ENCODE measurements around the gene DNAJB9.

The DNAJB9 gene

DNA sequence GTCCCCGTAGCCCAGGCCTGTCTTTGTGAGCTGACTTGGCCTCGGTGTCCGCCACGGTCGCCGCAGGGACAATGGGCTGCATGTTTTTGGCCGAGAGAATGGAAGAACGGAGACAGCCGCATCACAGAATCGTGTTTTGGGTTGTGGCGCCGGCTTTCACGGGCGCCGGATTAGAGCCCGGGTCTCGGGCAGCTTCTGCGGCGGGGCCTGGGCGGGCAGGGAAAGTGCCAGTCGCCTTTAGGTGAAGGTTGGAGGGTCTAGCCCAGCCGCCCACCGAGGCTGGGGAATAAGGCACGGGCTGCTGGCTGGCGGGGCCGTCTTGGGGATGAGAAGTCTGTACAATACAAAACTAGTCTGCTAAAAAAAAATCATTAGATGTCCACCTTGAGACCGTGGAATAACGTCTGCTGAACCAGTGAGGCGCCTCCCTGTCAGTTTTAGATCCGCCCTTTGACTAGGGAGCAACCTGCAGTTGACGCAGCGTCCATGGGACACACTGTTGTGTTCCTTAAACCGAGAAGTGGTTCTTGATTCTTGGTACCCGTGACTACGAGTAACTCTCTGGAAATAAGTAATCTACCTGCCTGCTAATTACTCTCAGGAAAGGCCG, 577 bp downstream of the DNAJB9 start:
- Histone ChIP-seq H3K27me3 (ENCODE audit: insufficient read depth, low read length) (no peaks in the 10 kb centered on the region), H3K9ac (ENCODE audit: low read depth, low read length) (peak overlapping the region; percentile 90), H3K27ac (ENCODE audit: low read length) (no peak overlapping the region), H3K9me3 (ENCODE audit: insufficient read depth, low read depth, low read length) (no peaks in the 10 kb centered on the region), H3K4me3 (ENCODE audit: low read length) (peak overlapping the region; percentile 94), H3K4me1 (ENCODE audit: insufficient read depth, low read length) (peaks cover 15% of the 10 kb centered on the region), H3K36me3 (ENCODE audit: insufficient read depth, low read depth, low read length) (peaks cover 36% of the 10 kb centered on the region)

DNA sequence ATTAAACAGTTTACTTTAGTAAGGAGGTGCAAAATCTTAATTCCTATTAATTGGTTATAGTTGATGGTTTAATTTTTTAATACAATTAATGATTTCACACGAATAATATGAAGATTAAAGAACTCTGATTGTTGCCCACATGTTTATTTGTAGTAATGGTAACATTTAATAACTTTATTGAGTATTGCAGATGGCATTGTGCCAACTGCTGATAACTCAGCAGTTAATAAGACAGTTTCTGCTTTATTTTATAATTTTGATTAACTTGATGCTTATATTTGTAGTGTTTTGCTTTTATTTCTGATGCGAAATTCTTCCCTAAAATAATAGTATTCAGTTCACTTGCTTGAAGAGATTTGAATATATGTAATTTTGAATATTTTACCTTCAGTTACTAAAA, 2.8 kb downstream of the DNAJB9 start:
- Histone ChIP-seq H3K9ac (ENCODE audit: low read depth, low read length) (no peak overlapping the region), H3K27ac (ENCODE audit: low read length) (no peak overlapping the region), H3K4me3 (ENCODE audit: low read length) (no peak overlapping the region), H3K9me3 (ENCODE audit: insufficient read depth, low read depth, low read length) (no peaks in the 10 kb centered on the region), H3K4me1 (ENCODE audit: insufficient read depth, low read length) (peaks cover 15% of the 10 kb centered on the region), H3K36me3 (ENCODE audit: insufficient read depth, low read depth, low read length) (peaks cover 31% of the 10 kb centered on the region), H3K27me3 (ENCODE audit: insufficient read depth, low read length) (no peaks in the 10 kb centered on the region)

DNA sequence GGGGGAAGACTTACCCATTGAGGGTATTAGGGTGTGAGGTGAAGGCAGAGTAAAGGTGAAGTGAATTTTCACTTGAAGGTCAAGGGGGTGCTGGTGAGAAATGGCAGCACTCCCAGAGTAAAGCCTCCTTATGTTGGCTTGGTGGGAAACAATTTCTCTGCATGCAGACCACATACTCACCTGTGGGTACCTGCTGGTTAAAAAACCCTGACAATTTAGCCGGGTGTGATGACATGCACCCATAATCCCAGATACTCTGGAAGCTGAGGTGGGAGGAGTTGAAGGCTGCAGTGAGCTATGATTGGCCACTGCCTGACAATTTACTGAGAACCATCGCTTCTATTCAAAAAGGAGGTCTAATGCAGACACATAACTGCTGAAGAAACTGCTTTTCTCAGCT, 5.5 kb downstream of the DNAJB9 start:
- no peak overlapping the region for H3K27ac ChIP-seq (ENCODE audit: low read length)
- no peak overlapping the region for H3K9ac ChIP-seq (ENCODE audit: low read depth, low read length)
- peaks cover 12% of the 10 kb centered on the region; the same call in 1 of the 2 replicates for H3K9me3 ChIP-seq (ENCODE audit: insufficient read depth, low read depth, low read length)
- H3K4me3 ChIP-seq (ENCODE audit: low read length) = no peak overlapping the region
- H3K36me3 ChIP-seq (ENCODE audit: insufficient read depth, low read depth, low read length) = peaks cover 43% of the 10 kb centered on the region
- no peaks in the 10 kb centered on the region for H3K27me3 ChIP-seq (ENCODE audit: insufficient read depth, low read length)
- peaks cover 5% of the 10 kb centered on the region; the same call in 1 of the 2 replicates for H3K4me1 ChIP-seq (ENCODE audit: insufficient read depth, low read length)

DNA sequence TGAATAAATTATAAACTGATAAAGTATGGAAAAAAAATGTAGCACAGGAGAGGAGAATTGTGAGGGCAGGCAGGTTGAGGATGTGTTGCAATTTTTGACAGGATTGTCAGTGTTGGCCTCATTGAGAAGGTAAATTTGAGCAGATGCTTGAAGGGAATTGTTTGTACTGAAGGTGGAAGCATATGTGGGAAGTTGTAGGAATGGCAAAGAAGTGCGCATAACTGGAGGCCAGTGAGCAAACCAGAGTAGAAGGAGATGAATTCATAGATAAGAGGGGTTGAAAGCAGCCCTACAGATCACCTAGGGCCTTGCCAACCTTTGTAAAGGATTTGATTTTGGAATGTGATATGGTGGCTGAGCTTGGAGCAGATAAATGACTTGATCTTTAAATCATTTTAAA, 6.4 kb downstream of the DNAJB9 start:
- peaks cover 4% of the 10 kb centered on the region for H3K4me1 ChIP-seq (ENCODE audit: insufficient read depth, low read length)
- peaks cover 43% of the 10 kb centered on the region for H3K36me3 ChIP-seq (ENCODE audit: insufficient read depth, low read depth, low read length)
- H3K4me3 ChIP-seq (ENCODE audit: low read length) = no peak overlapping the region
- H3K9me3 ChIP-seq (ENCODE audit: insufficient read depth, low read depth, low read length) = peaks cover 14% of the 10 kb centered on the region; the same call in 1 of the 2 replicates
- H3K27ac ChIP-seq (ENCODE audit: low read length) = no peak overlapping the region
- no peaks in the 10 kb centered on the region for H3K27me3 ChIP-seq (ENCODE audit: insufficient read depth, low read length)
- H3K9ac ChIP-seq (ENCODE audit: low read depth, low read length) = no peak overlapping the region

DNA sequence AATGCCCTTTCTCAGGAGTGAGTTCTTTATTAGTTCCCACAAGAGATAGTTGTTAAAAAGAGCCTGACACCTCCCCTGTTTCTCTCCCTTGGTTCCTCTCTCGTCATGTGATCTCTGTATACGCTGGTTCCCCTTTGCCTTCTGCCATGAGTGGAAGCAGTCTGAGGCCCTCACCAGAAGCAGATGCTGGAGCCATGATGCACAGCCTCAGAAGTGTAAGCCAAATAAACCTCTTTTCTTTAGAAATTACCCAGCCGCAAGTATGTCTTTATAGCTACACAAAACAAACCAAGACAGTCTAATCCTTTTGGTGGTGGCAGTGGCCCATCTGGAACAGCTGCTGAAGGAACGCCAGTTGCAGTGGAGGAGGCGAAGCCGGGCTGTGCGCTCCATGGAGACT, 9.3 kb downstream of the DNAJB9 start:
- H3K36me3 ChIP-seq (ENCODE audit: insufficient read depth, low read depth, low read length) = peaks cover 24% of the 10 kb centered on the region
- H3K4me3 ChIP-seq (ENCODE audit: low read length) = no peak overlapping the region
- peaks cover 14% of the 10 kb centered on the region; the same call in 1 of the 2 replicates for H3K9me3 ChIP-seq (ENCODE audit: insufficient read depth, low read depth, low read length)
- no peak overlapping the region for H3K27ac ChIP-seq (ENCODE audit: low read length)
- peaks cover 13% of the 10 kb centered on the region; the same call in 1 of the 2 replicates for H3K4me1 ChIP-seq (ENCODE audit: insufficient read depth, low read length)
- H3K9ac ChIP-seq (ENCODE audit: low read depth, low read length) = no peak overlapping the region
- H3K27me3 ChIP-seq (ENCODE audit: insufficient read depth, low read length) = no peaks in the 10 kb centered on the region

DNA sequence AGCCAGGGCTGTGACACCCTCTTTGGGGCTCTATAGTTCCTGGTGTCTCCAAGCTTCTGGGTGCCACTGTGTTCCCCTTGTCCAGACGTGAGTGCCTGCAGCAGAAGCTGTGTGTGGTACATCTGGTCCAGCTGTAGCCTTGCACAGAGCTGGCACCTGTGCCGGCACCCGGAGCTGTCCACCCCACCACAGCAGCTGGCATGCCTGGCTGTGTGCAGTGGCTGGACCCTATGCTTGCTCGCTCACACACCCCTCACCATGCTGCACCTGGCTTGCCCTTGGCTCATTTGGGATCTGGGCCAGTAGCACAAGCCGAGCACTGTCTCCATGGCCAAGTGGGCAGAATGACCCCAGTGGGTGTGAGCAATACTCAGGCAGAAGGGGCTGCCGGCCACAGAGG, 10.6 kb downstream of the DNAJB9 start:
- no peak overlapping the region for H3K9ac ChIP-seq (ENCODE audit: low read depth, low read length)
- peaks cover 14% of the 10 kb centered on the region; the same call in 1 of the 2 replicates for H3K9me3 ChIP-seq (ENCODE audit: insufficient read depth, low read depth, low read length)
- H3K4me1 ChIP-seq (ENCODE audit: insufficient read depth, low read length) = peaks cover 13% of the 10 kb centered on the region; the same call in 1 of the 2 replicates
- H3K27ac ChIP-seq (ENCODE audit: low read length) = no peak overlapping the region
- H3K4me3 ChIP-seq (ENCODE audit: low read length) = no peak overlapping the region
- H3K27me3 ChIP-seq (ENCODE audit: insufficient read depth, low read length) = no peaks in the 10 kb centered on the region
- peaks cover 15% of the 10 kb centered on the region for H3K36me3 ChIP-seq (ENCODE audit: insufficient read depth, low read depth, low read length)

DNA sequence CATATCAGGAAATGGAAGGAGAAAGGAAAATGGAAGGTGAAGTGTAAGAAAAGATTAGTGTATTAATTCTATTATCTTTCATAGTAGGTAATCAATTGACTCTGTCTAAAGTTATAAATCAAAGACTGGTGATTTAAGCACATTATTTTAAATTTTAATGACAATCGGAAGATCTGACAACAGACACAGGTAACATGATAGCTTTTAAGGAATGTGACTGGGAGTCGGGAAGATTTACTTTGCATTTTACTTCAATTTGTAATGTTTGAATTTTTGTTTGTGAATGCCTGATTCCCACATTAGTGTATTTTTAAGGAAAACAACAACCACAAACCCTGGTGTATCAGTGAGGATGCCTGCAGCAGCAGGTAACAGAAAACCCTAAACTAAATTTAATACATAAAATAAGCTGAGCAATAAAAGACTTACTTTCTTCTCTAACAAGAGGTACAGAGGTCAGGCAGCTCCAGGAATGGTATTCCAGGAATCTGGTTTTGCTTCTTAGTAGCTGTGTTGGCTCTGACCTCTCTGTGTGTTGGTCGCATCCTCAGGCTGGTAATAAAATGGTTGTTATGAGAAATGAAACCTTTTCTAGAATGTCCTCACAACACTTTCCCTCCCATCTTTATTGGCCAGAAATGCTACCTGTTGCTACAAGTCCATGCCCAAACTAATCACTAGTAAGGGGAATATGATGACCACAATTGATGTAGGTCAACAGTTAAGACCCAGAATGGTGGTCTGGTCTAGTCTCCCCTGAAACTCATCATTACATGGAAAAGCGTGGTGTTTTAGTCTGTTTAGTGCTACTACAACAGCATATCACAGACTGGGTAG, 12.2 kb downstream of the DNAJB9 start:
- Histone ChIP-seq H3K4me1 (ENCODE audit: insufficient read depth, low read length) (peaks cover 13% of the 10 kb centered on the region; the same call in 1 of the 2 replicates), H3K27ac (ENCODE audit: low read length) (peak overlapping the region; percentile 40), H3K9me3 (ENCODE audit: insufficient read depth, low read depth, low read length) (peaks cover 14% of the 10 kb centered on the region; the same call in 1 of the 2 replicates), H3K4me3 (ENCODE audit: low read length) (peak overlapping the region; percentile 21), H3K27me3 (ENCODE audit: insufficient read depth, low read length) (no peaks in the 10 kb centered on the region), H3K36me3 (ENCODE audit: insufficient read depth, low read depth, low read length) (peaks cover 15% of the 10 kb centered on the region), H3K9ac (ENCODE audit: low read depth, low read length) (no peak overlapping the region)

GRCh38 chr7:108584211-108584610, 14.5 kb downstream of the DNAJB9 start:
- Histone ChIP-seq H3K27me3 (ENCODE audit: insufficient read depth, low read length) (no peaks in the 10 kb centered on the region), H3K4me3 (ENCODE audit: low read length) (no peak overlapping the region), H3K9ac (ENCODE audit: low read depth, low read length) (no peak overlapping the region), H3K4me1 (ENCODE audit: insufficient read depth, low read length) (peaks cover 13% of the 10 kb centered on the region; the same call in 1 of the 2 replicates), H3K36me3 (ENCODE audit: insufficient read depth, low read depth, low read length) (peaks cover 7% of the 10 kb centered on the region), H3K9me3 (ENCODE audit: insufficient read depth, low read depth, low read length) (peaks cover 12% of the 10 kb centered on the region; the same call in 1 of the 2 replicates), H3K27ac (ENCODE audit: low read length) (no peak overlapping the region)

DNA sequence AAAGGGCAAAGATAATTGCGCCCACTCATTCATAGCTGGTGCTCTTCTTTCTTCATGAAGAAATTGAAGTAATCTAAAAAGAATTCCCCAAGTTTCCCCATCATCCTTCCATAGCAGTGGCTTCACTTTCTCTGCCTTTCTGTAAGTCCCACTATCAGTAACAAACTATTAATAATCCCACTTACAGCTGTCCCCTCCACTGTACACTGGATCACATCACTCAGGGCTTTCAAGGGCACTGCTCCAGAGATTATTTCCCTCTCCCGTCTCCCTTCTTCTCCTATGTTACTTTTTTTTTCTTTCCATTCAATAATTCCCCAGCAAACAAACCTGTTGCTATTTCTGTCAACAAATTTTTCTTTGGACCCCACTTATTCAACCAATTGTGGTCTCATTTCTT, 16.2 kb downstream of the DNAJB9 start:
- H3K27ac ChIP-seq (ENCODE audit: low read length) = no peak overlapping the region
- no peak overlapping the region for H3K4me3 ChIP-seq (ENCODE audit: low read length)
- H3K4me1 ChIP-seq (ENCODE audit: insufficient read depth, low read length) = peaks cover 13% of the 10 kb centered on the region; the same call in 1 of the 2 replicates
- H3K27me3 ChIP-seq (ENCODE audit: insufficient read depth, low read length) = no peaks in the 10 kb centered on the region
- no peak overlapping the region for H3K9ac ChIP-seq (ENCODE audit: low read depth, low read length)
- H3K36me3 ChIP-seq (ENCODE audit: insufficient read depth, low read depth, low read length) = no peaks in the 10 kb centered on the region
- no peaks in the 10 kb centered on the region for H3K9me3 ChIP-seq (ENCODE audit: insufficient read depth, low read depth, low read length)

DNA sequence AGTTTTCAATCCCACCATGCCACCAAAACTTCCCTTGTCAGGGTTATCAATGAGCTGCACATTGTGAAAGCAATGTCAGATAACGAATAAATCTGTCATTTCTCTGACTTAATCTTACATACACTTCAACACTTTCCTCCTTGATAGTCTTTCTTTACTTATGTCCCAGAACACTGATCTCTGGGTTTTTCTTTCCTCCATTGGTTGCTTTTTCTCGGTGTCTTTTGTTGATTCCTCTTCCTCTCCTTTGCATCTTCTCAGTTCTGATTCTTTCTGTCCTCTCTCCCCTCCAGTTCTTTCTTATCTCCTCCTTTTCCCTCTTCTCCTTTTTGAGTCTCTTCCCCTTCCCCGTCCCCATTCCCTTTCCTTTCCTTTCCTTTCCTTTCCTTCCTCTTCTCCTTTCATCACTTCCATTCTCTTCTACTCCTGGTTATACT, 16.6 kb downstream of the DNAJB9 start:
- Histone ChIP-seq H3K9ac (ENCODE audit: low read depth, low read length) (no peak overlapping the region), H3K4me1 (ENCODE audit: insufficient read depth, low read length) (peaks cover 10% of the 10 kb centered on the region; the same call in 1 of the 2 replicates), H3K36me3 (ENCODE audit: insufficient read depth, low read depth, low read length) (no peaks in the 10 kb centered on the region), H3K9me3 (ENCODE audit: insufficient read depth, low read depth, low read length) (no peaks in the 10 kb centered on the region), H3K4me3 (ENCODE audit: low read length) (no peak overlapping the region), H3K27me3 (ENCODE audit: insufficient read depth, low read length) (no peaks in the 10 kb centered on the region), H3K27ac (ENCODE audit: low read length) (no peak overlapping the region)

DNA sequence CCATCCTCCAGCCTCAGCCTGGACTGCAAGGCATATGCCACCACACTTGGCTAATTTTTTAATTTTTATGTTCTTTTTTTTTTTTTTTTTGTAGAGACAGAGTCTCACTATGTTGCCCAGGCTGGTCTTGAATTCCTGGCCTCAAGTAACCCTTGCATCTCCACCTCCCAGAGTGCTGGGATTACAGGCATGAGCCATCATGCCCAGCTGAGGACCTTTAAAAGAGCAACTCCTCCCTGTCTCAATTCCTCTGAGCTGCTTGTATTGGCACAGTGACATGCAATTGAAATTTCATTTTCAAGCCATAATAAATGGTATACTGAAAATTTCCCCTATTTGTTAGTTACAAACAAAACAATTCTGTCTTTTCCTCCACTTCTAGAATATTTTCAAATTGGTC, 19.5 kb downstream of the DNAJB9 start:
- Histone ChIP-seq H3K4me1 (ENCODE audit: insufficient read depth, low read length) (peaks cover 11% of the 10 kb centered on the region; the same call in 1 of the 2 replicates), H3K9me3 (ENCODE audit: insufficient read depth, low read depth, low read length) (no peaks in the 10 kb centered on the region), H3K27me3 (ENCODE audit: insufficient read depth, low read length) (no peaks in the 10 kb centered on the region), H3K36me3 (ENCODE audit: insufficient read depth, low read depth, low read length) (no peaks in the 10 kb centered on the region), H3K27ac (ENCODE audit: low read length) (no peak overlapping the region), H3K9ac (ENCODE audit: low read depth, low read length) (no peak overlapping the region), H3K4me3 (ENCODE audit: low read length) (no peak overlapping the region)

Data from iPS-20b (cell line).